ENCODE data around the gene STAT4. TPM values are rescaled to one million over a fixed set of nuclear protein-coding genes. Genes with fewer than 3 reads are reported as not detected.

Gene STAT4
- total RNA-seq, 4 donors from 2014 or later: 3.1 to 9.1 TPM; not detected in 2

GRCh38 chr2:191126386-191127085 lies 24.3 kb downstream of the STAT4 start:
- TF ChIP-seq EP300 (IDR thresholded peaks at IDR 0.05; ENCODE audit: low read depth): no peak
- TF ChIP-seq POLR2A (IDR thresholded peaks at IDR 0.05): no peak
- TF ChIP-seq POLR2AphosphoS5 (IDR thresholded peaks at IDR 0.05): no peak
- no peak for TF ChIP-seq CTCF (IDR thresholded peaks at IDR 0.05)
- Histone ChIP-seq H3K36me3 (no peaks in the 10 kb centered on the region), H3K27ac (no peak overlapping the region), H3K27me3 (no peaks in the 10 kb centered on the region), H3K4me3 (no peak overlapping the region), H3K9me3 (no peaks in the 10 kb centered on the region), H3K4me1 (no peaks in the 10 kb centered on the region)
- intact Hi-C loops (cut with DNase I; ENCODE audit: low total_unique reads): no loop called here
- in situ Hi-C loops (cut with MboI; ENCODE audit: low pct_ligation_motif_present in 1 of 4, low pct_unique_long_range_greater_than_20kb in 1 of 4, low sequenced_read_pairs in 3 of 4): no loop called here
- 65 to 79% methylated on average over 3 to 4 of the region's 4 CpGs for WGBS, 2 donors (ENCODE audit: low coverage in 1 of 2)
- no peak for DNase-seq

GRCh38 chr2:191125646-191126045 lies 25.1 kb downstream of the STAT4 start:
- DNase-seq: no peak

GRCh38 chr2:191122638-191123294 lies 28.0 kb downstream of the STAT4 start:
- no peaks in the 10 kb centered on the region for H3K27me3 ChIP-seq
- no peak for DNase-seq
- H3K4me1 ChIP-seq: no peaks in the 10 kb centered on the region
- no peak for TF ChIP-seq POLR2AphosphoS5 (IDR thresholded peaks at IDR 0.05)
- no peak for TF ChIP-seq POLR2A (IDR thresholded peaks at IDR 0.05)
- no peak for TF ChIP-seq CTCF (IDR thresholded peaks at IDR 0.05)
- TF ChIP-seq EP300 (IDR thresholded peaks at IDR 0.05; ENCODE audit: low read depth): no peak
- H3K4me3 ChIP-seq: no peak overlapping the region
- in situ Hi-C loops (cut with MboI; ENCODE audit: low pct_ligation_motif_present in 1 of 4, low pct_unique_long_range_greater_than_20kb in 1 of 4, low sequenced_read_pairs in 3 of 4) (no loop called here), intact Hi-C loops (cut with DNase I; ENCODE audit: low total_unique reads) (no loop called here)
- no peaks in the 10 kb centered on the region for H3K36me3 ChIP-seq
- H3K27ac ChIP-seq: no peak overlapping the region
- H3K9me3 ChIP-seq: no peaks in the 10 kb centered on the region
- 81 to 91% methylated on average over 2 of the region's 2 CpGs for WGBS, 2 donors (ENCODE audit: low coverage in 1 of 2)

More at GRCh38 chr2:191125646-191126045, 25.1 kb downstream of the STAT4 start:
- Histone ChIP-seq H3K4me3 (no peak overlapping the region), H3K9me3 (no peaks in the 10 kb centered on the region), H3K36me3 (no peaks in the 10 kb centered on the region), H3K27me3 (no peaks in the 10 kb centered on the region), H3K27ac (no peak overlapping the region), H3K4me1 (no peaks in the 10 kb centered on the region)
- WGBS, 2 donors (ENCODE audit: low coverage in 1 of 2): 33 to 48% methylated on average over 2 of the region's 2 CpGs
- intact Hi-C loops (cut with DNase I; ENCODE audit: low total_unique reads): no loop called here
- TF ChIP-seq POLR2A (IDR thresholded peaks at IDR 0.05) (no peak), CTCF (IDR thresholded peaks at IDR 0.05) (no peak), POLR2AphosphoS5 (IDR thresholded peaks at IDR 0.05) (no peak), EP300 (IDR thresholded peaks at IDR 0.05; ENCODE audit: low read depth) (no peak)
- in situ Hi-C loops (cut with MboI; ENCODE audit: low pct_ligation_motif_present in 1 of 4, low pct_unique_long_range_greater_than_20kb in 1 of 4, low sequenced_read_pairs in 3 of 4): no loop called here

- Histone ChIP-seq H3K4me1 (peaks cover 0 to 5% (median 0%) of the 10 kb centered on the region in 4 donors), H3K9me3 (no peaks in the 10 kb centered on the region), H3K27me3 (no peaks in the 10 kb centered on the region), H3K36me3 (no peaks in the 10 kb centered on the region), H3K27ac (no peak overlapping the region), H3K4me3 (no peak overlapping the region)
- no peak for TF ChIP-seq POLR2A (IDR thresholded peaks at IDR 0.05)
- in situ Hi-C loops (cut with MboI; ENCODE audit: low pct_ligation_motif_present in 1 of 4, low pct_unique_long_range_greater_than_20kb in 1 of 4, low sequenced_read_pairs in 3 of 4) (no loop called here), intact Hi-C loops (cut with DNase I; ENCODE audit: low total_unique reads) (no loop called here)
- no peak for DNase-seq
- WGBS, 2 donors (ENCODE audit: low coverage in 1 of 2): 71 to 72% methylated on average over 3 of the region's 3 CpGs
Observed at GRCh38 chr2:191117341-191117740, 33.5 kb downstream of the STAT4 start.

All from transverse colon (tissue), 4 donors.